ENCODE data around the gene HCRTR1. TPM values are rescaled to one million over a fixed set of nuclear protein-coding genes. Genes with fewer than 3 reads are reported as not detected.

The HCRTR1 gene
- total RNA-seq, 1 donor from 2014 or later, result not detected

DNA sequence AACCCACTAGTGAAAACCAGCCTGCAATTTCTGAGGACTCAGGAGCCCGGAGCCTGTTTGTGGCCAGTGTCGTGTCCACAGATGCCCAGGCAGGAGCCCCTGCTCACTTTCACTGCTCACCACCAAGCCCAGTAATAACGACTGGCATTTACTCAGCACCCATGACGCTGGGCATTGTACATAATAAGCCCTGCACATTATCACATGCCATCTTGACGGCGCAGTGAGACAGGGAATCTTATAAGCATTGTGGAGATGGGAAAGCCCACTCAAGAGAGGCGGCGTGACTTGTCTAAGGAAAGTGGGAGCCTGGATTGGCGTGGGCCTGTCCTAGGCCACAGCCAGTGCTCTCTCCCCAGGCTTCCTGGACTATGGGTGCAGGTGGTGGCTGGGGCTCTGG lies 55.9 kb downstream of the HCRTR1 start:
- intact Hi-C loops (cut with DNase I), result loop anchor here (2.0 kb wide), 1 partner anchor 41 kb away; no protein-coding TSS in a partner anchor
- no peak for DNase-seq (ENCODE audit: low spot score)

- DNase-seq (ENCODE audit: low spot score), result no peak
- intact Hi-C loops (cut with DNase I), result no loop called here
Measured at GRCh38 chr1:31674626-31675025, 57.1 kb downstream of the HCRTR1 start.

- intact Hi-C loops (cut with DNase I), result no loop called here
- DNase-seq (ENCODE audit: low spot score), result no peak
Measured at GRCh38 chr1:31675161-31675560, 57.7 kb downstream of the HCRTR1 start.

DNA sequence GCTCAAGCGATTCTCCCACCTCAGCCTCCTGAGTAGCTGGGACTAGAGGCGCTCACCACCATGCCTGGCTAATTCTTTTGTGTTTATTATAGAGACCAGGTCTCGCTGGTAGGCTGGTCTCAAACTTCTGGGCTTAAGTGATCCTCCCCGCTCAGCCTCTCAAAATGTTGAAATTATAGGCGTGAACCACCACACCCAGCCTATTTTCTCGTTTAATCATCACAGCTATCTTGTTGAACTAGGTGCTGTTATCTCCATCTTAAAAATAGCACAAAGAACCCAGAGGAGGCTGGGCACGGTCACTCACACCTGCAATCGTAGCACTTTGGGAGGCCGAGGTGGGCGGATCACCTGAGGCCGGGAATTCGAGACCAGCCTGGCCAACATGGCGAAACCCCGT lies 58.3 kb downstream of the HCRTR1 start:
- DNase-seq (ENCODE audit: low spot score), result no peak
- intact Hi-C loops (cut with DNase I), result no loop called here

Other genes starting within 250 kb of the HCRTR1 start
- gene FABP3, start 244.6 kb upstream of the HCRTR1 start, total RNA-seq, result 3,048 TPM
- gene SERINC2, start 204.5 kb upstream of the HCRTR1 start, total RNA-seq, result 2.8 TPM
- 180 TPM for gene TINAGL1, start 41.2 kb upstream of the HCRTR1 start, total RNA-seq
- 55.1 TPM for gene PEF1, start 27.2 kb downstream of the HCRTR1 start, total RNA-seq
- 45.9 TPM for gene COL16A1, start 86.3 kb downstream of the HCRTR1 start, total RNA-seq
- gene ADGRB2, start 146.7 kb downstream of the HCRTR1 start, total RNA-seq, result 7.7 TPM
- gene SPOCD1, start 198.3 kb downstream of the HCRTR1 start, total RNA-seq, result 0.19 TPM